GM12878 (cell line): ENCODE results near the gene RDM1. TPM values are rescaled to one million over a fixed set of nuclear protein-coding genes. Genes with fewer than 3 reads are reported as not detected.

Experiments used
- CREM ChIP-seq: IDR thresholded peaks from 2 replicates; pipeline ENCODE4 v1.6.1; 2014; ENCODE audit warnings: antibody characterized with exemption, low read depth
- FOS ChIP-seq: IDR thresholded peaks from 3 replicates; pipeline ENCODE4 v1.6.1; 2011; ENCODE audit warnings: borderline replicate concordance; ENCODE audit not compliant: insufficient read length; ENCODE audit errors: extremely low read depth
- IKZF1 ChIP-seq: fragments of 450-650 bp; conservative IDR thresholded peaks from 2 replicates; pipeline ENCODE4 v1.6.1; 2017; ENCODE audit warnings: antibody characterized with exemption, mild to moderate bottlenecking
- IRF4 ChIP-seq: IDR thresholded peaks from 2 replicates; pipeline ENCODE4 v1.6.1; 2011; ENCODE audit warnings: low read depth, low read length
- KDM1A ChIP-seq: fragments of 200-600 bp; sonication (generic); IDR thresholded peaks from 2 replicates; pipeline ENCODE4 v1.6.1; 2016; ENCODE audit warnings: borderline replicate concordance
- POLR2AphosphoS2 ChIP-seq: IDR thresholded peaks from 2 replicates; pipeline ENCODE4 v1.6.1; 2011; ENCODE audit warnings: low read depth, mild to moderate bottlenecking, low read length, improper control_type of control experiment, moderate library complexity
- SIN3A ChIP-seq: IDR thresholded peaks from 2 replicates; pipeline ENCODE4 v1.6.1; 2012; ENCODE audit warnings: low read depth, low read length, improper control_type of control experiment
- TCF3 ChIP-seq: IDR thresholded peaks from 2 replicates; pipeline ENCODE4 v1.6.1; 2012; ENCODE audit warnings: low read depth, mild to moderate bottlenecking, low read length, borderline replicate concordance; ENCODE audit not compliant: insufficient read depth
- USF2 ChIP-seq: IDR thresholded peaks from 2 replicates; pipeline ENCODE4 v1.6.1; 2011; ENCODE audit warnings: low read depth, low read length, improper control_type of control experiment, borderline replicate concordance
- ZNF24 ChIP-seq: fragments of 450-650 bp; IDR thresholded peaks from 2 replicates; pipeline ENCODE4 v1.6.1; 2017; ENCODE audit warnings: antibody characterized with exemption, mild to moderate bottlenecking
- polyA plus RNA-seq, 11 experiments: library from polyadenylated mRNA; depleted of rRNA in 4 of 11; unstranded in 6 of 11; stranded (reverse) in 5 of 11; fragments of >200 nt; fragmentation: Nextera tagmentation in 4 of 11; fragmentation: Illumina TruSeq in 1 of 11; extraction: Ambion mirVana in 4 of 11; extraction: Trizol in 1 of 11; gene quantifications; 1 replicate in 1 of 11; 2 replicates in 10 of 11; pipeline versions ENCODE4 v1.2.1 to v1.2.3, GENCODE V29; 2011 to 2016; ENCODE audit warnings: inconsistent platforms in 2 of 11, missing spikeins in 2 of 11, low read depth in 1 of 11
- total RNA-seq, 4 experiments: library from RNA; depleted of rRNA in 3 of 4; stranded (reverse); fragments of >200 nt in 3 of 4; fragmentation: Illumina TruSeq in 1 of 4; extraction: Trizol in 1 of 4; gene quantifications; 2 replicates each; pipeline versions ENCODE4 v1.2.1 to v1.2.3, GENCODE V29; 2013 to 2021
- TF ChIP-seq, protein P1 (sequence below): IDR thresholded peaks from 2 replicates; pipeline ENCODE4 v1.6.1; 2012; ENCODE audit warnings: mild to moderate bottlenecking, low read depth, low read length

RDM1 gene
- total and polyA plus RNA-seq, 10 of the 15 experiments (the other 5 are each of a cell fraction or from before 2014, with no cell fraction given) = 5.7 to 18.4 (median 10.7) TPM

DNA sequence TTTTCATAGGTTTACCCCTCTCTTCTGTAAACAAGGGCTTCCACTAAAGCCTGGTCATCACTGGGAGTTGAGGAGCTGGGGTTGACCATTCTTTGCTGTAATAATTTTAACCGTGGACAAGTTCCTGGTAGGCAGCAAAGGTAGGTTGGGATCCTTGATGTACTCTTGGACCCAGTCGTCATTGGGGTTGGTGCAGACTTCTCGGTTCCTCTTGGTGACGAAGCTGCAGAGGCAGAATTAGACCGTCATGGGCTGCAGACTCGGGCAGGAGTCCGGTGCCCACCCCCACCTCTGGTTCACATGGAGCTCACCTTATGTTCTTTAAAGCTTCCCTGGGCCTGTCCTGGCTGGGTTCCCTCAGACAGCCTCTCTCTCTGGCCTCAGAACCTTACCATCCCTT lies 46.9 kb upstream of the RDM1 start (continued):
- TF ChIP-seq USF2 (no peak), SIN3A (no peak), ZNF24 (no peak), POLR2AphosphoS2 (no peak), TCF3 (no peak), FOS (no peak), CREM (no peak), IRF4 (peak; percentile 58; the same call in 1 of the 2 replicates), KDM1A (no peak), IKZF1 (peak; percentile 61)
- TF ChIP-seq, protein P1, sequence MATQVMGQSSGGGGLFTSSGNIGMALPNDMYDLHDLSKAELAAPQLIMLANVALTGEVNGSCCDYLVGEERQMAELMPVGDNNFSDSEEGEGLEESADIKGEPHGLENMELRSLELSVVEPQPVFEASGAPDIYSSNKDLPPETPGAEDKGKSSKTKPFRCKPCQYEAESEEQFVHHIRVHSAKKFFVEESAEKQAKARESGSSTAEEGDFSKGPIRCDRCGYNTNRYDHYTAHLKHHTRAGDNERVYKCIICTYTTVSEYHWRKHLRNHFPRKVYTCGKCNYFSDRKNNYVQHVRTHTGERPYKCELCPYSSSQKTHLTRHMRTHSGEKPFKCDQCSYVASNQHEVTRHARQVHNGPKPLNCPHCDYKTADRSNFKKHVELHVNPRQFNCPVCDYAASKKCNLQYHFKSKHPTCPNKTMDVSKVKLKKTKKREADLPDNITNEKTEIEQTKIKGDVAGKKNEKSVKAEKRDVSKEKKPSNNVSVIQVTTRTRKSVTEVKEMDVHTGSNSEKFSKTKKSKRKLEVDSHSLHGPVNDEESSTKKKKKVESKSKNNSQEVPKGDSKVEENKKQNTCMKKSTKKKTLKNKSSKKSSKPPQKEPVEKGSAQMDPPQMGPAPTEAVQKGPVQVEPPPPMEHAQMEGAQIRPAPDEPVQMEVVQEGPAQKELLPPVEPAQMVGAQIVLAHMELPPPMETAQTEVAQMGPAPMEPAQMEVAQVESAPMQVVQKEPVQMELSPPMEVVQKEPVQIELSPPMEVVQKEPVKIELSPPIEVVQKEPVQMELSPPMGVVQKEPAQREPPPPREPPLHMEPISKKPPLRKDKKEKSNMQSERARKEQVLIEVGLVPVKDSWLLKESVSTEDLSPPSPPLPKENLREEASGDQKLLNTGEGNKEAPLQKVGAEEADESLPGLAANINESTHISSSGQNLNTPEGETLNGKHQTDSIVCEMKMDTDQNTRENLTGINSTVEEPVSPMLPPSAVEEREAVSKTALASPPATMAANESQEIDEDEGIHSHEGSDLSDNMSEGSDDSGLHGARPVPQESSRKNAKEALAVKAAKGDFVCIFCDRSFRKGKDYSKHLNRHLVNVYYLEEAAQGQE = no peak
